ENCODE data around the gene SH3BP4.

The SH3BP4 gene

GRCh38 chr2:235024931-235025773 lies 73.3 kb downstream of the SH3BP4 start:
- no peak for DNase-seq

- no peak for DNase-seq
Observed at GRCh38 chr2:235025800-235026536, 74.2 kb downstream of the SH3BP4 start.

GRCh38 chr2:235026649-235027557 lies 75.1 kb downstream of the SH3BP4 start:
- DNase-seq = peak; percentile 64

GRCh38 chr2:235027558-235028214 lies 75.9 kb downstream of the SH3BP4 start:
- no peak for DNase-seq

- DNase-seq = no peak
Observed at GRCh38 chr2:235028646-235029045, 76.8 kb downstream of the SH3BP4 start.

- no peak for DNase-seq
Observed at GRCh38 chr2:235029054-235029453, 77.2 kb downstream of the SH3BP4 start.

- no peak for DNase-seq
Observed at GRCh38 chr2:235030126-235030525, 78.3 kb downstream of the SH3BP4 start.

- no peak for DNase-seq
Observed at GRCh38 chr2:235030936-235031335, 79.1 kb downstream of the SH3BP4 start.

- DNase-seq = no peak
Observed at GRCh38 chr2:235031686-235032373, 80.0 kb downstream of the SH3BP4 start.

GRCh38 chr2:235032466-235032865 lies 80.6 kb downstream of the SH3BP4 start:
- DNase-seq = no peak

- no peak for DNase-seq
Observed at GRCh38 chr2:235032949-235033348, 81.1 kb downstream of the SH3BP4 start.

GRCh38 chr2:235034265-235035118 lies 82.7 kb downstream of the SH3BP4 start:
- no peak for DNase-seq

- DNase-seq = no peak
Observed at GRCh38 chr2:235037604-235038166, 85.9 kb downstream of the SH3BP4 start.

GRCh38 chr2:235041221-235041917 lies 89.6 kb downstream of the SH3BP4 start:
- DNase-seq = no peak

- DNase-seq = no peak
Observed at GRCh38 chr2:235041918-235042575, 90.2 kb downstream of the SH3BP4 start.

GRCh38 chr2:235042576-235043515 lies 91.0 kb downstream of the SH3BP4 start:
- no peak for DNase-seq

- no peak for DNase-seq
Observed at GRCh38 chr2:235043762-235044500, 92.1 kb downstream of the SH3BP4 start.

All from NCI-H1092 (cell line).